H1 (cell line): ENCODE measurements around the gene COASY. TPM values are rescaled to one million over a fixed set of nuclear protein-coding genes. Genes with fewer than 3 reads are reported as not detected.

Experiments used
- ATF2 ChIP-seq: IDR thresholded peaks from 2 replicates; pipeline ENCODE4 v1.6.1; 2012; ENCODE audit warnings: low read length, inconsistent platforms
- BACH1 ChIP-seq: IDR thresholded peaks from 2 replicates; pipeline ENCODE4 v1.6.1; 2012; ENCODE audit warnings: low read length, improper control_type of control experiment
- CBX8 ChIP-seq: fragments of 300-800, 300-1000 bp; sonication (generic); IDR thresholded peaks from 2 replicates; pipeline ENCODE4 v1.7.1; 2016; ENCODE audit warnings: low read depth, low read length, borderline replicate concordance
- CHD1 ChIP-seq: IDR thresholded peaks from 2 replicates; pipeline ENCODE4 v1.6.1; 2012; ENCODE audit warnings: low read depth, low read length, improper control_type of control experiment
- CREB1 ChIP-seq: IDR thresholded peaks from 2 replicates; pipeline ENCODE4 v1.6.1; 2012; ENCODE audit warnings: inconsistent platforms
- EGR1 ChIP-seq: IDR thresholded peaks from 2 replicates; pipeline ENCODE4 v1.6.1; 2011; ENCODE audit warnings: low read depth, low read length, borderline replicate concordance
- EP300 ChIP-seq, 2 experiments: IDR thresholded peaks; 1 replicate in 1 of 2; 2 replicates in 1 of 2; pipeline ENCODE4 v1.6.1; 2011 to 2012; ENCODE audit warnings: low read depth in 2 of 2, low read length in 2 of 2, mild to moderate bottlenecking in 2 of 2, borderline replicate concordance in 1 of 2, inconsistent platforms in 1 of 2, moderate library complexity in 1 of 2
- GABPA ChIP-seq: IDR thresholded peaks from 2 replicates; pipeline ENCODE4 v1.6.1; 2011; ENCODE audit warnings: mild to moderate bottlenecking, low read length, moderate library complexity, borderline replicate concordance; ENCODE audit not compliant: insufficient read depth
- HDAC2 ChIP-seq, 2 experiments: fragments of 300-600 bp in 1 of 2; sonication (generic) in 1 of 2; IDR thresholded peaks; 2 replicates each; pipeline ENCODE4 v1.6.1; 2011 to 2012; ENCODE audit warnings: low read depth in 2 of 2, low read length in 2 of 2, mild to moderate bottlenecking in 2 of 2, moderate library complexity in 2 of 2, borderline replicate concordance in 1 of 2, inconsistent platforms in 1 of 2
- JUN ChIP-seq: IDR thresholded peaks from 2 replicates; pipeline ENCODE4 v1.6.1; 2011; ENCODE audit warnings: low read depth, mild to moderate bottlenecking, improper control_type of control experiment, low read length
- NANOG ChIP-seq: IDR thresholded peaks from 2 replicates; pipeline ENCODE4 v1.6.1; 2011; ENCODE audit warnings: low read length, low read depth, mild to moderate bottlenecking, inconsistent platforms; ENCODE audit not compliant: insufficient read depth, poor library complexity, severe bottlenecking
- POLR2A ChIP-seq, 2 experiments: IDR thresholded peaks; 1 replicate in 1 of 2; 2 replicates in 1 of 2; pipeline ENCODE4 v1.6.1; 2011; ENCODE audit warnings: low read depth in 2 of 2, low read length in 2 of 2, mild to moderate bottlenecking in 2 of 2; ENCODE audit errors: control extremely low read depth in 1 of 2
- RFX5 ChIP-seq: IDR thresholded peaks from 2 replicates; pipeline ENCODE4 v1.6.1; 2011; ENCODE audit warnings: low read depth, low read length, improper control_type of control experiment, borderline replicate concordance
- RNF2 ChIP-seq: fragments of 200-900, 300-1000 bp; sonication (generic); IDR thresholded peaks from 2 replicates; pipeline ENCODE4 v1.7.1; 2016; ENCODE audit warnings: borderline replicate concordance, low read depth, mild to moderate bottlenecking, antibody characterized with exemption, low read length; ENCODE audit not compliant: poor library complexity, severe bottlenecking; ENCODE audit errors: missing control alignments
- SIX5 ChIP-seq: IDR thresholded peaks from 2 replicates; pipeline ENCODE4 v1.6.1; 2011; ENCODE audit warnings: mild to moderate bottlenecking, low read depth, low read length
- SUZ12 ChIP-seq: fragments of 200-600 bp; sonication (generic); IDR thresholded peaks from 2 replicates; pipeline ENCODE4 v1.6.1; 2012; ENCODE audit warnings: mild to moderate bottlenecking, inconsistent platforms, low read length, moderate library complexity, mixed read lengths
- TBP ChIP-seq: IDR thresholded peaks from 2 replicates; pipeline ENCODE4 v1.6.1; 2011; ENCODE audit warnings: low read depth, low read length, improper control_type of control experiment
- TCF12 ChIP-seq: IDR thresholded peaks from 2 replicates; pipeline ENCODE4 v1.6.1; 2011; ENCODE audit warnings: low read depth, mild to moderate bottlenecking, low read length
- YY1 ChIP-seq: IDR thresholded peaks from 2 replicates; pipeline ENCODE4 v1.6.1; 2011; ENCODE audit warnings: low read depth, mild to moderate bottlenecking, low read length
- polyA plus RNA-seq, 7 experiments: library from polyadenylated mRNA; depleted of rRNA in 3 of 7; stranded (reverse) in 5 of 7; unstranded in 2 of 7; fragments of >200 nt in 5 of 7; fragments of 200-250 nt in 2 of 7; gene quantifications; 1 replicate in 5 of 7; 2 replicates in 1 of 7; 4 replicates in 1 of 7; pipeline versions ENCODE4 v1.2.1 to v1.2.3, GENCODE V29; 2011 to 2013; ENCODE audit warnings: missing spikeins in 2 of 7, mixed read lengths in 2 of 7
- total RNA-seq: library from RNA; stranded (reverse); fragmentation: NEBNext Ultra II Directional; extraction: Animal tissue kit (Norgen Biotek cat#: 25700); gene quantifications from 2 replicates; pipeline ENCODE4 v1.2.1, GENCODE V29; 2021
- TF ChIP-seq, protein P1 (sequence below): IDR thresholded peaks from 2 replicates; pipeline ENCODE4 v1.6.1; 2011; ENCODE audit warnings: low read length, improper control_type of control experiment

Gene COASY
- total and polyA plus RNA-seq, 2 of the 8 experiments (the other 6 are each of a cell fraction or from before 2014, with no cell fraction given) = 64.5 to 100 TPM

DNA sequence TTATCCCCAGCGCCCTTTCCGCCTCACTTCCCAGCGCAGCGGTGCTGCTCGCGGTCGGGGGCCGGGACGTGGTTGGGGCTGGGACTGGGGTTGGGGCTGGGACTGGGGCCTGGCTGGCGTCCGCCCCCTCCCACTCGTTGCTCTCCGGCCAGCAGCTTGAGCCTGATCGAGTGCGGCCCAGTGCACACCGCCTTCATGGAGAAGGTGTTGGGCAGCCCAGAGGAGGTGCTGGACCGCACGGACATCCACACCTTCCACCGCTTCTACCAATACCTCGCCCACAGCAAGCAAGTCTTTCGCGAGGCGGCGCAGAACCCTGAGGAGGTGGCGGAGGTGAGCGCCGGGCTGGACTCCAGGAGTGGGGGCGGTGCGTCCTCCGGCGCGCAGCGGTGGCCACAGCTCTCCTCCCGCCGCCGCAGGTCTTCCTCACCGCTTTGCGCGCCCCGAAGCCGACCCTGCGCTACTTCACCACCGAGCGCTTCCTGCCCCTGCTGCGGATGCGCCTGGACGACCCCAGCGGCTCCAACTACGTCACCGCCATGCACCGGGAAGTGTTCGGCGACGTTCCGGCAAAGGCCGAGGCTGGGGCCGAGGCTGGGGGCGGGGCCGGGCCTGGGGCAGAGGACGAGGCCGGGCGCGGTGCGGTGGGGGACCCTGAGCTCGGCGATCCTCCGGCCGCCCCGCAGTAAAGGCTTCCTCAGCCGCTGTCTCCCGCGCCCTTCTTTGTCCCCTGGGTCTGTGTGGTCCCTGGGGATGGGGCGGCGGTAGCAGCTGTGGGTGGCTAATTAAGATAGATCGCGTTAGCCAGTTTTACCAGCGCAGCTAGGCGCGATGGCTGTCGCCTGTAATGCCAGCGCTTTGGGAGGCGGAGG lies 7.5 kb upstream of the COASY start (continued):
- TF ChIP-seq EP300 (IDR thresholded peaks at IDR 0.05; ENCODE audit: borderline replicate concordance in 1 of 2, low read depth in 2 of 2, low read length in 2 of 2) = no peak
- TF ChIP-seq CHD1 = no peak
- no peak for TF ChIP-seq RNF2
- no peak for TF ChIP-seq RFX5
- TF ChIP-seq POLR2A (IDR thresholded peaks at IDR 0.05; ENCODE audit: control extremely low read depth in 1 of 2, low read depth in 2 of 2, low read length in 2 of 2) = peak in 1 of 2 experiments; percentile 70; a peak in 2 of 3 replicates
- TF ChIP-seq HDAC2 (IDR thresholded peaks at IDR 0.05; ENCODE audit: borderline replicate concordance in 1 of 2, low read depth in 2 of 2, low read length in 2 of 2) = no peak; a peak in 1 of 4 replicates
- TF ChIP-seq CBX8 = no peak
- no peak for TF ChIP-seq JUN
- no peak for TF ChIP-seq GABPA
- TF ChIP-seq, protein P1, sequence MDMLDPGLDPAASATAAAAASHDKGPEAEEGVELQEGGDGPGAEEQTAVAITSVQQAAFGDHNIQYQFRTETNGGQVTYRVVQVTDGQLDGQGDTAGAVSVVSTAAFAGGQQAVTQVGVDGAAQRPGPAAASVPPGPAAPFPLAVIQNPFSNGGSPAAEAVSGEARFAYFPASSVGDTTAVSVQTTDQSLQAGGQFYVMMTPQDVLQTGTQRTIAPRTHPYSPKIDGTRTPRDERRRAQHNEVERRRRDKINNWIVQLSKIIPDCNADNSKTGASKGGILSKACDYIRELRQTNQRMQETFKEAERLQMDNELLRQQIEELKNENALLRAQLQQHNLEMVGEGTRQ = no peak
- no peak for TF ChIP-seq SIX5
- no peak for TF ChIP-seq EGR1
- TF ChIP-seq BACH1 = no peak
- TF ChIP-seq TBP = peak; percentile 43; the same call in 1 of the 2 replicates
- no peak for TF ChIP-seq NANOG
- no peak for TF ChIP-seq ATF2
- TF ChIP-seq SUZ12 = no peak
- TF ChIP-seq YY1 = 0 out of 2 replicates have a peak, but pooled peaks have one; percentile 8
- TF ChIP-seq TCF12 = no peak
- peak; percentile 93 for TF ChIP-seq CREB1
